Measurements from ENCODE around the gene LMTK2. TPM values are rescaled to one million over a fixed set of nuclear protein-coding genes. Genes with fewer than 3 reads are reported as not detected.

Gene LMTK2
- total RNA-seq, 4 donors from 2014 or later = 22.5 to 31.7 (median 28.4) TPM

- peak; percentile 78 for DNase-seq (ENCODE audit: extremely low spot score)
- 78% methylated on average over 11 of the region's 11 CpGs for WGBS
- H3K27me3 ChIP-seq = no peaks in the 10 kb centered on the region
- no peaks in the 10 kb centered on the region for H3K36me3 ChIP-seq
- no peak overlapping the region for H3K4me3 ChIP-seq
- H3K4me1 ChIP-seq = no peaks in the 10 kb centered on the region
- no peak overlapping the region for H3K27ac ChIP-seq (replicated peaks in 1 of 4)
- intact Hi-C loops (cut with DNase I) = no loop called here
- peaks cover 0 to 10% (median 3%) of the 10 kb centered on the region in 4 donors for H3K9me3 ChIP-seq
- no peak for TF ChIP-seq POLR2A (IDR thresholded peaks at IDR 0.05; ENCODE audit: low read depth)
- TF ChIP-seq POLR2AphosphoS5 (IDR thresholded peaks at IDR 0.05) = no peak
- no peak for TF ChIP-seq EP300 (IDR thresholded peaks at IDR 0.05)
- no peak for TF ChIP-seq CTCF (IDR thresholded peaks at IDR 0.05)
Observed at GRCh38 chr7:98078197-98078870, 28.3 kb upstream of the LMTK2 start.

GRCh38 chr7:98079891-98080648 lies 26.6 kb upstream of the LMTK2 start:
- Histone ChIP-seq H3K36me3 (no peaks in the 10 kb centered on the region), H3K9me3 (peaks cover 0 to 5% (median 2%) of the 10 kb centered on the region in 4 donors), H3K4me1 (no peaks in the 10 kb centered on the region), H3K4me3 (no peak overlapping the region), H3K27ac (replicated peaks in 1 of 4) (no peak overlapping the region), H3K27me3 (no peaks in the 10 kb centered on the region)
- peak; percentile 10 for DNase-seq (ENCODE audit: extremely low spot score)
- TF ChIP-seq POLR2AphosphoS5 (IDR thresholded peaks at IDR 0.05) (no peak), CTCF (IDR thresholded peaks at IDR 0.05) (no peak), POLR2A (IDR thresholded peaks at IDR 0.05; ENCODE audit: low read depth) (no peak), EP300 (IDR thresholded peaks at IDR 0.05) (no peak)
- intact Hi-C loops (cut with DNase I) = no loop called here
- 41% methylated on average over 6 of the region's 6 CpGs for WGBS

GRCh38 chr7:98081319-98081718 lies 25.3 kb upstream of the LMTK2 start:
- WGBS = 77% methylated on average over 7 of the region's 7 CpGs
- H3K4me3 ChIP-seq = no peak overlapping the region
- H3K9me3 ChIP-seq = no peaks in the 10 kb centered on the region

GRCh38 chr7:98084631-98085030 lies 22.0 kb upstream of the LMTK2 start:
- Histone ChIP-seq H3K27me3 (peaks cover 0 to 21% (median 0%) of the 10 kb centered on the region in 4 donors), H3K9me3 (no peaks in the 10 kb centered on the region), H3K4me1 (no peaks in the 10 kb centered on the region), H3K27ac (replicated peaks in 1 of 4) (no peak overlapping the region), H3K4me3 (no peak overlapping the region), H3K36me3 (no peaks in the 10 kb centered on the region)
- intact Hi-C loops (cut with DNase I) = no loop called here
- TF ChIP-seq POLR2AphosphoS5 (IDR thresholded peaks at IDR 0.05) = no peak
- TF ChIP-seq POLR2A (IDR thresholded peaks at IDR 0.05; ENCODE audit: low read depth) = no peak
- no peak for TF ChIP-seq EP300 (IDR thresholded peaks at IDR 0.05)
- TF ChIP-seq CTCF (IDR thresholded peaks at IDR 0.05) = no peak
- 72% methylated on average over 3 of the region's 3 CpGs for WGBS
- no peak for DNase-seq (ENCODE audit: extremely low spot score)

More at GRCh38 chr7:98081319-98081718, 25.3 kb upstream of the LMTK2 start:
- Histone ChIP-seq H3K36me3 (no peaks in the 10 kb centered on the region), H3K27me3 (peaks cover 0 to 12% (median 0%) of the 10 kb centered on the region in 4 donors), H3K4me1 (no peaks in the 10 kb centered on the region), H3K27ac (replicated peaks in 1 of 4) (no peak overlapping the region)
- TF ChIP-seq POLR2A (IDR thresholded peaks at IDR 0.05; ENCODE audit: low read depth) = no peak
- no peak for TF ChIP-seq POLR2AphosphoS5 (IDR thresholded peaks at IDR 0.05)
- TF ChIP-seq EP300 (IDR thresholded peaks at IDR 0.05) = no peak
- no peak for TF ChIP-seq CTCF (IDR thresholded peaks at IDR 0.05)
- DNase-seq (ENCODE audit: extremely low spot score) = peak; percentile 17
- intact Hi-C loops (cut with DNase I) = no loop called here
